ENCODE data around the gene ZNF253. TPM values are rescaled to one million over a fixed set of nuclear protein-coding genes. Genes with fewer than 3 reads are reported as not detected.

Gene ZNF253
- total and polyA plus RNA-seq, 2 of the 8 experiments (the other 6 are each of a cell fraction or from before 2014, with no cell fraction given) = 8.3 to 64.0 TPM

- Histone ChIP-seq H3K9ac (replicated peaks in 1 of 4; ENCODE audit: extremely low read depth in 1 of 4, low read depth in 3 of 4, low read length in 3 of 4) (no peak overlapping the region; a peak in 1 of 7 replicates), H2BK120ac (replicated peaks; ENCODE audit: low read depth, low read length) (no peak overlapping the region), H2BK12ac (ENCODE audit: low read depth, low read length) (no peak overlapping the region), H4K8ac (ENCODE audit: extremely low read depth, insufficient read depth, low read length) (no peak overlapping the region), H3K79me1 (ENCODE audit: low read depth, low read length) (no peaks in the 10 kb centered on the region), H4K5ac (ENCODE audit: insufficient read length, low read depth, low read length) (no peak overlapping the region), H3K4me3 (ENCODE audit: extremely low read depth in 1 of 4, insufficient read depth in 2 of 4, low read depth in 3 of 4, low read length in 4 of 4) (no peak overlapping the region), H3K14ac (ENCODE audit: insufficient read length) (no peak overlapping the region), H3K23ac (ENCODE audit: insufficient read length) (no peak overlapping the region), H4K20me1 (replicated peaks in 1 of 2; ENCODE audit: control insufficient read depth in 1 of 2, insufficient read depth in 2 of 2, low read length in 2 of 2) (peaks cover 16 to 18% of the 10 kb centered on the region in 2 experiments), H3K36me3 (ENCODE audit: control insufficient read depth in 2 of 4, insufficient read depth in 4 of 4, low read length in 3 of 4) (peaks cover 3 to 10% (median 5%) of the 10 kb centered on the region in 4 experiments; a peak in 4 of 8 replicates), H3K79me2 (ENCODE audit: control insufficient read depth in 1 of 2, insufficient read depth in 2 of 2, low read length in 2 of 2) (peaks cover 36 to 99% of the 10 kb centered on the region in 2 experiments), H2AFZ (ENCODE audit: low read length) (no peak overlapping the region), H2AK5ac (ENCODE audit: low read depth, low read length) (no peak overlapping the region), H3K4me1 (replicated peaks in 1 of 4; ENCODE audit: control insufficient read depth in 3 of 4, insufficient read depth in 4 of 4, low read length in 3 of 4) (peaks cover 0 to 3% (median 1%) of the 10 kb centered on the region in 4 experiments; a peak in 3 of 7 replicates), H2BK5ac (ENCODE audit: low read depth, low read length) (no peak overlapping the region), H3K27ac (ENCODE audit: low read depth, low read length) (no peak overlapping the region), H2BK20ac (ENCODE audit: low read length) (no peak overlapping the region), H3K18ac (ENCODE audit: extremely low read depth, low read length) (no peak overlapping the region), H2BK15ac (ENCODE audit: low read length) (no peak overlapping the region), H3K4ac (replicated peaks; ENCODE audit: insufficient read length, low read depth, low read length) (no peak overlapping the region), H3K27me3 (replicated peaks in 1 of 4; ENCODE audit: control insufficient read depth in 3 of 4, extremely low read depth in 1 of 4, insufficient read depth in 3 of 4, low read length in 3 of 4) (no peaks in the 10 kb centered on the region), H3K23me2 (ENCODE audit: low read depth, low read length) (no peaks in the 10 kb centered on the region), H3K56ac (replicated peaks; ENCODE audit: insufficient read length, low read depth, low read length) (no peak overlapping the region), H4K91ac (replicated peaks; ENCODE audit: insufficient read length, low read length) (no peak overlapping the region), H3K4me2 (ENCODE audit: insufficient read depth in 1 of 2, low read depth in 2 of 2, low read length in 2 of 2) (no peak overlapping the region), H3K9me3 (ENCODE audit: insufficient read depth in 2 of 2, low read depth in 1 of 2, low read length in 1 of 2) (no peaks in the 10 kb centered on the region)
- WGBS, 2 experiments (ENCODE audit: extremely low coverage in 1 of 2, insufficient coverage in 1 of 2, insufficient read length in 1 of 2, insufficient replicate concordance in 2 of 2, low coverage in 1 of 2, low lambda C conversion rate in 2 of 2, missing lambda C conversion rate in 1 of 2) = 100% methylated on average over 2 of the region's 2 CpGs; no CpG with 5 or more reads in 1 of the 2 experiments
- no peak for FAIRE-seq
- CTCF ChIA-PET (ENCODE audit: partially characterized antibody) = no interaction called here
- POLR2A ChIA-PET (ENCODE audit: partially characterized antibody) = interaction anchor here (9.9 kb wide), 1 partner anchor 9 kb away, joined by 127 read pairs; the partner anchor contains the start of gene ZNF93
- DNase-seq (ENCODE audit: low read depth in 1 of 2, low spot score in 2 of 2) = no peak
- TF ChIP-seq RNF2 (IDR thresholded peaks at IDR 0.05; ENCODE audit: borderline replicate concordance, low read depth, low read length, missing control alignments, poor library complexity, severe bottlenecking) (no peak), POLR2AphosphoS5 (IDR thresholded peaks at IDR 0.05; ENCODE audit: low read depth, low read length) (no peak), E2F6 (IDR thresholded peaks at IDR 0.05) (no peak), GTF2F1 (IDR thresholded peaks at IDR 0.05; ENCODE audit: borderline replicate concordance, low read depth, low read length) (no peak), JUND (IDR thresholded peaks at IDR 0.05; ENCODE audit: low read length) (no peak), RBBP5 (IDR thresholded peaks at IDR 0.05; ENCODE audit: borderline replicate concordance, low read depth, low read length) (no peak), TBP (IDR thresholded peaks at IDR 0.05; ENCODE audit: low read depth, low read length) (no peak), MAX (IDR thresholded peaks at IDR 0.05) (no peak), SP4 (IDR thresholded peaks at IDR 0.05; ENCODE audit: low read length) (no peak), ATF2 (IDR thresholded peaks at IDR 0.05; ENCODE audit: low read length) (no peak), KDM1A (IDR thresholded peaks at IDR 0.05; ENCODE audit: borderline replicate concordance, low read length) (no peak), SP1 (IDR thresholded peaks at IDR 0.05; ENCODE audit: low read depth, low read length) (no peak)
Measured at GRCh38 chr19:19909654-19910053, 44.0 kb downstream of the ZNF253 start.

Measured in H1 (cell line).